GM12875 (cell line): Measurements from ENCODE around the gene PLPPR5.

Experiments
- H3K4me3 ChIP-seq: one replicate; pipeline ENCODE4 v1.5.1; 2011; ENCODE audit warnings: low read depth, low read length, control low read depth
- CTCF ChIP-seq: IDR thresholded peaks from 2 replicates; pipeline ENCODE4 v1.5.1; 2011; ENCODE audit warnings: low read depth, mild to moderate bottlenecking, control low read depth, inconsistent platforms, low read length, moderate library complexity, borderline replicate concordance; ENCODE audit not compliant: insufficient read depth

The PLPPR5 gene

GRCh38 chr1:98969798-98970490 lies 34.7 kb downstream of the PLPPR5 start:
- H3K4me3 ChIP-seq = no peak overlapping the region

GRCh38 chr1:98967122-98967521 lies 37.5 kb downstream of the PLPPR5 start:
- no peak for TF ChIP-seq CTCF
- H3K4me3 ChIP-seq = no peak overlapping the region

More at GRCh38 chr1:98969798-98970490, 34.7 kb downstream of the PLPPR5 start:
- no peak for TF ChIP-seq CTCF

- H3K4me3 ChIP-seq = no peak overlapping the region
- no peak for TF ChIP-seq CTCF
Measured at GRCh38 chr1:98965394-98965793, 39.3 kb downstream of the PLPPR5 start.

GRCh38 chr1:98964198-98964597 lies 40.5 kb downstream of the PLPPR5 start:
- H3K4me3 ChIP-seq = no peak overlapping the region
- TF ChIP-seq CTCF = no peak

- no peak overlapping the region for H3K4me3 ChIP-seq
- TF ChIP-seq CTCF = no peak
Measured at GRCh38 chr1:98963064-98963758, 41.5 kb downstream of the PLPPR5 start.

- no peak for TF ChIP-seq CTCF
Measured at GRCh38 chr1:98962156-98962555, 42.5 kb downstream of the PLPPR5 start.

GRCh38 chr1:98949621-98950020 lies 55.0 kb downstream of the PLPPR5 start:
- no peak for TF ChIP-seq CTCF
- no peak overlapping the region for H3K4me3 ChIP-seq

More at GRCh38 chr1:98962156-98962555, 42.5 kb downstream of the PLPPR5 start:
- H3K4me3 ChIP-seq = no peak overlapping the region
